ENCODE measurements around the gene TMEM30B.
"Not testable (repeated sequence)": the region's sequence is repeated elsewhere in the genome, so short reads cannot be mapped to it uniquely, and the experiment has no call there.

Gene TMEM30B

GRCh38 chr14:61322011-61322798, 41.1 kb upstream of the TMEM30B start:
- Histone ChIP-seq H3K27me3 (ENCODE audit: control insufficient read depth, insufficient read depth, low read length) (peaks cover 12% of the 10 kb centered on the region; the same call in 1 of the 2 replicates), H3K4me1 (ENCODE audit: control insufficient read depth, insufficient read depth, low read length) (peaks cover 2% of the 10 kb centered on the region; the same call in 1 of the 2 replicates), H3K36me3 (ENCODE audit: control insufficient read depth, insufficient read depth, low read length) (no peaks in the 10 kb centered on the region), H3K9me3 (ENCODE audit: control insufficient read depth, insufficient read depth, low read length) (no peaks in the 10 kb centered on the region), H3K4me3 (ENCODE audit: low read length) (peak overlapping the region; percentile 57; the same call in 1 of the 2 replicates), H3K27ac (ENCODE audit: low read length) (no peak overlapping the region)
- WGBS (ENCODE audit: insufficient coverage, insufficient read length) = no CpG with 5 or more reads among the region's 63 CpGs
- DNase-seq (ENCODE audit: low read depth, low spot score) = no peak

- Histone ChIP-seq H3K4me1 (ENCODE audit: control insufficient read depth, insufficient read depth, low read length) (peaks cover 2% of the 10 kb centered on the region; the same call in 1 of the 2 replicates), H3K9me3 (ENCODE audit: control insufficient read depth, insufficient read depth, low read length) (no peaks in the 10 kb centered on the region), H3K27me3 (ENCODE audit: control insufficient read depth, insufficient read depth, low read length) (peaks cover 12% of the 10 kb centered on the region; the same call in 1 of the 2 replicates), H3K4me3 (ENCODE audit: low read length) (peak within 1 kb of the TSS; percentile 57; the same call in 1 of the 2 replicates), H3K27ac (ENCODE audit: low read length) (no peak within 1 kb of the TSS), H3K36me3 (ENCODE audit: control insufficient read depth, insufficient read depth, low read length) (no peaks in the 10 kb centered on the region)
- DNase-seq (ENCODE audit: low read depth, low spot score) = no peak
- WGBS (ENCODE audit: insufficient coverage, insufficient read length) = no CpG with 5 or more reads among the region's 66 CpGs
Measured at GRCh38 chr14:61321385-61322010, 40.4 kb upstream of the TMEM30B start, which contains the start of gene PRKCH. Gene PRKCH, plus strand, starts transcription at chr14:61321579. Its CDS starts 523 bp downstream, at chr14:61322102.

- no peak overlapping the region for H3K27ac ChIP-seq (ENCODE audit: low read length)
- peak overlapping the region; percentile 57; the same call in 1 of the 2 replicates for H3K4me3 ChIP-seq (ENCODE audit: low read length)
- H3K4me1 ChIP-seq (ENCODE audit: control insufficient read depth, insufficient read depth, low read length) = peaks cover 2% of the 10 kb centered on the region; the same call in 1 of the 2 replicates
- H3K36me3 ChIP-seq (ENCODE audit: control insufficient read depth, insufficient read depth, low read length) = no peaks in the 10 kb centered on the region
- DNase-seq (ENCODE audit: low read depth, low spot score) = no peak
- H3K27me3 ChIP-seq (ENCODE audit: control insufficient read depth, insufficient read depth, low read length) = peaks cover 12% of the 10 kb centered on the region; the same call in 1 of the 2 replicates
- WGBS (ENCODE audit: insufficient coverage, insufficient read length) = no CpG with 5 or more reads among the region's 29 CpGs
- H3K9me3 ChIP-seq (ENCODE audit: control insufficient read depth, insufficient read depth, low read length) = no peaks in the 10 kb centered on the region
Measured at GRCh38 chr14:61320806-61321384, 39.8 kb upstream of the TMEM30B start.

DNA sequence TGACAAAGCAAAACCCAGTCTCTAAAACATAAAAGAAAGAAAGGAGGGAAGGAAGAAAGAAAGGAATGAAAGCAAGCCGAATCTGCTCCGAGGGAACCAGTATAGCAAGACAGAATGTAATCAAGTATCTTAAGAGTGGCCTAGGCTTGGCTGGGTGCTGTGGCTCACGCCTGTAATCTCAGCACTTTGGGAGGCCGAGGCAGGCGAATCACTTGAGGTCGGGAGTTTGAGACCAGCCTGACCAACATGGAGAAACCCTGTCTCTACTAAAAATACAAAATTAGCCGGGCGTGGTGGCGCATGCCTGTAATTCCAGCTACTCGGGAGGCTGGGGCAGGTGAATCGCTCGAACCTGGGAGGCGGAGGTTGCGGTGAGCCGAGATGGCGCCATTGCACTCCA, 39.0 kb upstream of the TMEM30B start:
- H3K9me3 ChIP-seq (ENCODE audit: control insufficient read depth, insufficient read depth, low read length); H3K4me3 ChIP-seq (ENCODE audit: low read length); DNase-seq (ENCODE audit: low read depth, low spot score); H3K36me3 ChIP-seq (ENCODE audit: control insufficient read depth, insufficient read depth, low read length); H3K27ac ChIP-seq (ENCODE audit: low read length); H3K4me1 ChIP-seq (ENCODE audit: control insufficient read depth, insufficient read depth, low read length): not testable (repeated sequence)
- WGBS (ENCODE audit: insufficient coverage, insufficient read length) = no CpG with 5 or more reads among the region's 16 CpGs
- peaks cover 12% of the 10 kb centered on the region; the same call in 1 of the 2 replicates for H3K27me3 ChIP-seq (ENCODE audit: control insufficient read depth, insufficient read depth, low read length)

GRCh38 chr14:61319706-61320105, 38.6 kb upstream of the TMEM30B start:
- no peaks in the 10 kb centered on the region for H3K36me3 ChIP-seq (ENCODE audit: control insufficient read depth, insufficient read depth, low read length)

GRCh38 chr14:61319086-61319485, 37.9 kb upstream of the TMEM30B start:
- WGBS (ENCODE audit: insufficient coverage, insufficient read length) = no CpG with 5 or more reads among the region's 3 CpGs

More at GRCh38 chr14:61319706-61320105, 38.6 kb upstream of the TMEM30B start:
- DNase-seq (ENCODE audit: low read depth, low spot score) = no peak
- H3K27ac ChIP-seq (ENCODE audit: low read length) = no peak overlapping the region
- no CpG with 5 or more reads among the region's 6 CpGs for WGBS (ENCODE audit: insufficient coverage, insufficient read length)
- no peaks in the 10 kb centered on the region for H3K9me3 ChIP-seq (ENCODE audit: control insufficient read depth, insufficient read depth, low read length)
- H3K4me1 ChIP-seq (ENCODE audit: control insufficient read depth, insufficient read depth, low read length) = peaks cover 2% of the 10 kb centered on the region; the same call in 1 of the 2 replicates
- no peak overlapping the region for H3K4me3 ChIP-seq (ENCODE audit: low read length)
- H3K27me3 ChIP-seq (ENCODE audit: control insufficient read depth, insufficient read depth, low read length) = peaks cover 12% of the 10 kb centered on the region; the same call in 1 of the 2 replicates

DNA sequence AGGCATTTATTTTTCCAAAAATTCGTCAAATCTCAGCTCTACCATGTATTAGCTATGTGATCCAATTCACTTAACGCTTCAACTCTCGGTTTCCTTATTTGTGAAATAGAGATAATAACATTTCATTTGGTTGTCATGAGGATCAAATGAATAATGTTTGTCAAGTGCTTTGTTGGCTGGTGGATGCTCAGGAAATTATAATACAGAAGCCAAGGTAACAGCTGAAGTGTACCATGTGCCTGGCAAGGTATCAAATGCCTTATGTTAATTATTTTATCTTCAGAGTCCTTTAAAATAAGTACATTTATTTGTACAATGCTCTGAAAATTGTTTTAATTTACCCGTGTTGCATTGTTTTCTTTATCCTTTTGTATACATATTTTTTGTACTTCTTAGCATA, 34.2 kb upstream of the TMEM30B start:
- H3K36me3 ChIP-seq (ENCODE audit: control insufficient read depth, insufficient read depth, low read length) = no peaks in the 10 kb centered on the region
- H3K27ac ChIP-seq (ENCODE audit: low read length) = no peak overlapping the region
- no peaks in the 10 kb centered on the region for H3K4me1 ChIP-seq (ENCODE audit: control insufficient read depth, insufficient read depth, low read length)
- H3K4me3 ChIP-seq (ENCODE audit: low read length) = no peak overlapping the region
- no CpG with 5 or more reads among the region's 4 CpGs for WGBS (ENCODE audit: insufficient coverage, insufficient read length)
- no peak for DNase-seq (ENCODE audit: low read depth, low spot score)
- H3K9me3 ChIP-seq (ENCODE audit: control insufficient read depth, insufficient read depth, low read length) = peaks cover 2% of the 10 kb centered on the region
- no peaks in the 10 kb centered on the region for H3K27me3 ChIP-seq (ENCODE audit: control insufficient read depth, insufficient read depth, low read length)

More at GRCh38 chr14:61319086-61319485, 37.9 kb upstream of the TMEM30B start:
- DNase-seq (ENCODE audit: low read depth, low spot score) = no peak
- no peak overlapping the region for H3K27ac ChIP-seq (ENCODE audit: low read length)
- peaks cover 2% of the 10 kb centered on the region; the same call in 1 of the 2 replicates for H3K4me1 ChIP-seq (ENCODE audit: control insufficient read depth, insufficient read depth, low read length)
- peaks cover 12% of the 10 kb centered on the region; the same call in 1 of the 2 replicates for H3K27me3 ChIP-seq (ENCODE audit: control insufficient read depth, insufficient read depth, low read length)
- no peaks in the 10 kb centered on the region for H3K36me3 ChIP-seq (ENCODE audit: control insufficient read depth, insufficient read depth, low read length)
- no peaks in the 10 kb centered on the region for H3K9me3 ChIP-seq (ENCODE audit: control insufficient read depth, insufficient read depth, low read length)
- no peak overlapping the region for H3K4me3 ChIP-seq (ENCODE audit: low read length)

DNA sequence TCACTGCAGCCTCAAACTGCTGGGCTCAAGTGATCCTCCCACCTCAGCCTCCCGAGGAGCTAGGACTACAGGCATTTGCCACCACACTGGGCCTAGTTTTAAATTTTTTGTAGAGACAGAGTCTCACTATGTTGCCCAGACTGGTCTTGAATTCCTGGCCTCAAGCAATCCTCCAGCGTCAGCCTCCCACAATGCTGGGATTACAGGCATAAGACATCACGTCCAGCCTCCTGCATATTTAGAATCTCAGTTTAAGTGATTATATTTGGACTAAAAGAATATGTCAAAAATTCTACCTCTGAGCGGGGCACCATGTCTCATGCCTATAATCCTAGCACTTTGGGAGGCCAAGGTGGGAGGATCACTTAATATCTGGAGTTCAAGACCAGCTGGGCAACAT, 27.6 kb upstream of the TMEM30B start:
- H3K9me3 ChIP-seq (ENCODE audit: control insufficient read depth, insufficient read depth, low read length); H3K4me3 ChIP-seq (ENCODE audit: low read length); H3K27me3 ChIP-seq (ENCODE audit: control insufficient read depth, insufficient read depth, low read length); DNase-seq (ENCODE audit: low read depth, low spot score); H3K4me1 ChIP-seq (ENCODE audit: control insufficient read depth, insufficient read depth, low read length); H3K36me3 ChIP-seq (ENCODE audit: control insufficient read depth, insufficient read depth, low read length); H3K27ac ChIP-seq (ENCODE audit: low read length): not testable (repeated sequence)
- no CpG with 5 or more reads among the region's 4 CpGs for WGBS (ENCODE audit: insufficient coverage, insufficient read length)

DNA sequence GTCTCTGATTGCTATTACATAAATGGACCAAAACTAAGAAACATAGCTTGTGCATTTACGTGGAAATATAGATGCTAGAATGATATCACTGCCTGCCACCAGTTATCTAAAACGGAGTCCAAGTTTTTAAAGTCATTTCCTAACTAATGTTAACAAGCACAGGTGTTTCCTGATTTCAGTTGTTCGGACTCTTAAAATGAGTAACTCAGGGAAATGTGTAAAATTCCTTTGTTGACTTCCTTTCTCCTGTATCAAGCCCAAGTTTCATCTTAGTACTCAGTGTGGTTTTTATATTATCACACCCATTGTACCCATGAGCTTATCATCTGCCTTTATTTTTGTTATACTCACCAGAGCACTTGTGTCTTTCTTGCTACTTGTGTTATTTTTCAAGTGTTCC, 27.1 kb upstream of the TMEM30B start:
- no CpG with 5 or more reads among the region's 3 CpGs for WGBS (ENCODE audit: insufficient coverage, insufficient read length)
- H3K4me1 ChIP-seq (ENCODE audit: control insufficient read depth, insufficient read depth, low read length) = no peaks in the 10 kb centered on the region
- H3K27ac ChIP-seq (ENCODE audit: low read length) = no peak overlapping the region
- H3K4me3 ChIP-seq (ENCODE audit: low read length) = no peak overlapping the region
- DNase-seq (ENCODE audit: low read depth, low spot score) = no peak
- no peaks in the 10 kb centered on the region for H3K36me3 ChIP-seq (ENCODE audit: control insufficient read depth, insufficient read depth, low read length)
- H3K27me3 ChIP-seq (ENCODE audit: control insufficient read depth, insufficient read depth, low read length) = no peaks in the 10 kb centered on the region
- H3K9me3 ChIP-seq (ENCODE audit: control insufficient read depth, insufficient read depth, low read length) = peaks cover 3% of the 10 kb centered on the region

DNA sequence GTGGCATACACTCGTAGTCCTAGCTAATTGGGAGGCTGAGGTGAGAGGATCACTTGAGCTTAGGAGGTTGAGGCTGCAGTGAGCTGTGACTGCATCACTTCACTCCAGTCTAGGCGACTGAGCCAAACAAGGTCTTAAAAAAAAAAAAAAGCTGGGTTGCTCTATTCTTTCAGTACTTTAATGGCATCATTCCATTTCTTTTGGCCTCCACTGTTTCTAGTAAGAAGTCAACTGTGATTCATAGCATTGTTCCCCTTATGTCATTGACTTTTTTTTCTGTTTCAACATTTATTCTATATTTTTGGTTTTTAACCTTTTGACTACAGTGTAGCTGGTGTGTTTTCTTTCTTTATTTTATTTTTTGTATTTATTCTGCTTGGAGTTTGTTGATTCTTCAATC, 23.6 kb upstream of the TMEM30B start:
- Histone ChIP-seq H3K4me3 (ENCODE audit: low read length) (no peak overlapping the region), H3K9me3 (ENCODE audit: control insufficient read depth, insufficient read depth, low read length) (no peaks in the 10 kb centered on the region), H3K36me3 (ENCODE audit: control insufficient read depth, insufficient read depth, low read length) (no peaks in the 10 kb centered on the region), H3K27ac (ENCODE audit: low read length) (no peak overlapping the region), H3K27me3 (ENCODE audit: control insufficient read depth, insufficient read depth, low read length) (no peaks in the 10 kb centered on the region), H3K4me1 (ENCODE audit: control insufficient read depth, insufficient read depth, low read length) (no peaks in the 10 kb centered on the region)
- no CpG with 5 or more reads among the region's 2 CpGs for WGBS (ENCODE audit: insufficient coverage, insufficient read length)
- DNase-seq (ENCODE audit: low read depth, low spot score) = no peak
